Kidney epithelial cell (primary cell): ENCODE results near the gene NDRG3. TPM values are rescaled to one million over a fixed set of nuclear protein-coding genes. Genes with fewer than 3 reads are reported as not detected.
A peak's percentile ranks its signal among the peaks of the same experiment; 100 is the strongest.

Experiments used
- DNase-seq: peaks from one replicate; pipeline ENCODE4 v3.0.0-alpha.2; 2010; ENCODE audit warnings: low read depth
- H3K27me3 ChIP-seq: 2 replicates; pipeline ENCODE4 v1.6.0; 2011; ENCODE audit warnings: low read length; ENCODE audit not compliant: control insufficient read depth, insufficient read depth
- H3K36me3 ChIP-seq: 2 replicates; pipeline ENCODE4 v1.5.1; 2011; ENCODE audit warnings: low read length; ENCODE audit not compliant: control insufficient read depth, insufficient read depth
- H3K4me3 ChIP-seq: 2 replicates; pipeline ENCODE4 v1.5.1; 2011; ENCODE audit warnings: low read depth, mild to moderate bottlenecking, control low read depth, low read length
- total RNA-seq: library from RNA; depleted of rRNA; stranded (reverse); fragments of >200 nt; gene quantifications from 2 replicates; pipeline ENCODE4 v1.2.3, GENCODE V29; 2015
- TF ChIP-seq, protein P1 (sequence below): IDR thresholded peaks from 2 replicates; pipeline ENCODE4 v1.5.1; 2011; ENCODE audit warnings: mild to moderate bottlenecking, moderate library complexity, low read length, control low read depth, inconsistent platforms; ENCODE audit not compliant: insufficient read depth, poor library complexity, severe bottlenecking

NDRG3 gene
- total RNA-seq, 1 donor from 2014 or later: 20.2 TPM

DNA sequence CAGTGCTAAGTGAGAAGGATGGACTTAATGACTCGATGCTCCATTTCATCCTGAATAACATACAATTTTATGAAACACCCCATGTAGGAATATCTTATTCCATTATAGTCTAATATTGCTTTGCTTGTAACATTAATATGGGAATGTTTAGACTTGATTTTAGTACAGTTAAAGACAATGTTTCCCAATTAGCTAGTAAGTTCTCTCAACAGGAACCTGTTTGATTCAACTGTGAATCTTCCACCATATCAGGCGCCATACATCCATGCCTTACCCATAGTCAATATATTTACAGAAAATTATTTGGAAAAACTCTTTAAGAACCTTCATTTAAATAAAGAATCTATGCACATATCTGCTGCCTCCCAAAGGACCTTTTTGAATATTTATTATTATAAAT is 3.3 kb downstream of the NDRG3 start:
- H3K4me3 ChIP-seq: no peak overlapping the region
- TF ChIP-seq, protein P1, sequence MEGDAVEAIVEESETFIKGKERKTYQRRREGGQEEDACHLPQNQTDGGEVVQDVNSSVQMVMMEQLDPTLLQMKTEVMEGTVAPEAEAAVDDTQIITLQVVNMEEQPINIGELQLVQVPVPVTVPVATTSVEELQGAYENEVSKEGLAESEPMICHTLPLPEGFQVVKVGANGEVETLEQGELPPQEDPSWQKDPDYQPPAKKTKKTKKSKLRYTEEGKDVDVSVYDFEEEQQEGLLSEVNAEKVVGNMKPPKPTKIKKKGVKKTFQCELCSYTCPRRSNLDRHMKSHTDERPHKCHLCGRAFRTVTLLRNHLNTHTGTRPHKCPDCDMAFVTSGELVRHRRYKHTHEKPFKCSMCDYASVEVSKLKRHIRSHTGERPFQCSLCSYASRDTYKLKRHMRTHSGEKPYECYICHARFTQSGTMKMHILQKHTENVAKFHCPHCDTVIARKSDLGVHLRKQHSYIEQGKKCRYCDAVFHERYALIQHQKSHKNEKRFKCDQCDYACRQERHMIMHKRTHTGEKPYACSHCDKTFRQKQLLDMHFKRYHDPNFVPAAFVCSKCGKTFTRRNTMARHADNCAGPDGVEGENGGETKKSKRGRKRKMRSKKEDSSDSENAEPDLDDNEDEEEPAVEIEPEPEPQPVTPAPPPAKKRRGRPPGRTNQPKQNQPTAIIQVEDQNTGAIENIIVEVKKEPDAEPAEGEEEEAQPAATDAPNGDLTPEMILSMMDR: no peak
- DNase-seq: no peak
- H3K36me3 ChIP-seq: no peaks in the 10 kb centered on the region
- H3K27me3 ChIP-seq: no peaks in the 10 kb centered on the region

DNA sequence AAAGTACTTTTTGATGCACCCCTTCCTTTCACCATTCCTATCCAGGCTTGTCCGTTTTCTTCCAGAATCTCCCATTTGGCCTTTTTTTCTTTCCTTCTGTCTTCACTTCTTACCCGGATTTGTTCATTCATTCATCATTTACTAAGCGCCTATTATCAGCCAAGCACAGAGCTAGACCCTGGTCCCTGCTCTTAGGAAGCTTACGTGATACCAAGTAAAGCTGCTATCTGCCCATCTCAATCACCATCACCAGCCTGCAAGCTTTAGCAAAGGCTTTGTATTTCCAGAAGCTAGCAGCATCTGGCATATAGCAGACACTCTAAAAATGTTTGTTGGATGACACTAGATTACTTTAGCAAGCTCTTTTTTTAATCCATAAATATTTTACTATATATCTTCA is 4.8 kb downstream of the NDRG3 start:
- TF ChIP-seq, protein P1: no peak
- no peaks in the 10 kb centered on the region for H3K36me3 ChIP-seq

DNA sequence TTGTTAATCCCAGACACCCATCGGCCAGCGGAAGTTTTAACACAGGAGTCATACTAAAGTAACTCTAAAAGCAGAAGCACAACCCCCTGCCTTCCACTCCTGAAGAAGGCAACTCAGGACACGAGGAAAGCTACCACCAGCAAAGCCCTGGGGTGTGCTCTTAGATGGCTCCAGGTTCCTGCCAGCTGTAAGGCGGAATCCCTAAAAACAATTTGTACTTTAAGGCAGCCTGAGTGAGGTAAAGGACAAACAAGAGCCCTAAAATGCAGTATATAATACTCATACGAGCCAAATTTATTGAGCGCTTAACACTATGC is 8.7 kb downstream of the NDRG3 start:
- TF ChIP-seq, protein P1: no peak
- Histone ChIP-seq H3K27me3 (no peaks in the 10 kb centered on the region), H3K36me3 (no peaks in the 10 kb centered on the region), H3K4me3 (no peak overlapping the region)
- DNase-seq: no peak

More for the DNA sequence above, 4.8 kb downstream of the NDRG3 start:
- H3K27me3 ChIP-seq: no peaks in the 10 kb centered on the region
- no peak overlapping the region for H3K4me3 ChIP-seq
- DNase-seq: no peak

DNA sequence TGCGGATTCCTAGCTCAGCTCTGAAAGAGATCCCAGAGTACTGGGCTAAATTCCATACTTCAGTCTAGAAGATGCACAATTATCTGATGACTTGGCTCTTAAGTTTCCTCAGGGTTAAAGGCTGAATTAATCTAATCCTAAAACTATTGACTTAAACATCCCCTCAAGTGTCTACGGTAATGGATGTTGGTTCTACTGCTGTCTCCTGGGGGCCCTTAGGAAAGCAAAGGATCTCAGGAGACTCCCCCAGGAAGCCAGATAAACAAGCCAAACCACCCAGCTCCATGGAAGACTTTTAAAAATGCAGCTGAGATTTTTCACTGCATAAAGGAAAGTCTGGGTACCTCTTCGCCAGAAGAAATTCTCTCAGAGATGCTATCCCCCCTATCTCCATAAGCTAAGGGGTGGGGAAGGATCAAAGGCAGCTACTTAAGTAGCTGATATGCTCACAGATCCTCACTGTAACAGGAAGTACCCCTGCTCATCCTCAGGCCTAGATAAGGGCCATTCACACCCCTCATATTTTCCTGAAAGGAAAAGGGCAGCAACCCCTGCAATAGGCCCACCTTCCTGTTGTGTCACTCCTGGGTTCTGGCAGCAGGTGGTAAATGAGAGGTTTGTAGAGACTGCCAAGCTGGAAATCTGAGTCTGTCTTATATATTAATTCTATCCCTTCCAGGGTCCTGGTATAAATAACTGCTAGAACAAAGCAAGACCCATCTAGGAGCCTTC is 9.3 kb downstream of the NDRG3 start:
- TF ChIP-seq, protein P1: no peak

DNA sequence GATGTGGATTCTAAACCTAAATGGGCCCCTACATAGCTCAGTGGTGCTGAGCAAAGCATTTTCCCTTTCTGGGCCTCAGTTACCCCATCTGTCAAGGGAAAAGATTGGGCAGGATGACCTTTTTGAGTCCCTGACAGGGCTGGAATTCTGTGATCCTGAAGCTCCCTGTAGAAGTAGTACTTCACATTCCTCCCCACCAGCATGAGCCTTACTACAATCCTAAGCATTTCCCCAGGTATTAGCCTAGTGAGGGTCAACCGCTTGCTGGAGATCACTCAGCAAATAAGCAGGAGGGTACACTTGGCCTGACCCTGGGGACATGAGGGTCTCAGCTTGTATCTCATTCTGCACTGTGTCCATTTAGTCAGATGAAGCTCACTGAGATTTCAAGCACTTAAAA is 13.4 kb downstream of the NDRG3 start:
- TF ChIP-seq, protein P1: no peak
- no peak for DNase-seq
- no peaks in the 10 kb centered on the region for H3K27me3 ChIP-seq
- H3K36me3 ChIP-seq: no peaks in the 10 kb centered on the region
- H3K4me3 ChIP-seq: no peak overlapping the region

More for the DNA sequence above, 9.3 kb downstream of the NDRG3 start:
- no peak for DNase-seq
- no peaks in the 10 kb centered on the region for H3K27me3 ChIP-seq
- H3K4me3 ChIP-seq: no peak overlapping the region
- no peaks in the 10 kb centered on the region for H3K36me3 ChIP-seq

DNA sequence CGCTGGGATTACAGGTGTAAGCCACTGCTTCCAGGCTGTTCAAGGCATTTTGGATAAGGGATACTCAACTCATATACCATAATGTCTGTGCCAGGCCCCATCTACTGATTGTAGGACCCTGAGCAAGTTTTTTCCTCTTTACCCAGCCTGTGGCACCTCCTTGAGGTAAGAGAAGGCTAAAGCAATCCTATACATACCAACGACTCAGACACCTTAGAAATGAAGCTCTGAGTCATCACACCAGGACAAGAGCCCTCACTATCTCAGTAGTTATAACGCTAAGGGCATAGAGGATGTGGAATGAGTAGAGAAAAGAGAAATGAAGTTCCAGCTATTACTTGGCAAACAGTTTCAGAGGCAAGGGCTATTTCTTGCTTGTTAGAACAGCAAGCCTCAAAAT is 16.9 kb downstream of the NDRG3 start:
- Histone ChIP-seq H3K27me3 (no peaks in the 10 kb centered on the region), H3K4me3 (no peak overlapping the region), H3K36me3 (no peaks in the 10 kb centered on the region)
- TF ChIP-seq, protein P1: peak; percentile 31
- peak; percentile 25 for DNase-seq
